ENCODE measurements around the gene KLK1. TPM values are rescaled to one million over a fixed set of nuclear protein-coding genes. Genes with fewer than 3 reads are reported as not detected.
"Not testable (repeated sequence)": the region's sequence is repeated elsewhere in the genome, so short reads cannot be mapped to it uniquely, and the experiment has no call there.

The KLK1 gene
- total RNA-seq, 1 donor from 2014 or later: 13.0 TPM

- no peak for TF ChIP-seq CTCF (IDR thresholded peaks at IDR 0.05)
- Mint-ChIP-seq H3K4me1 (peaks cover 3% of the 10 kb centered on the region), H3K36me3 (ENCODE audit: low read depth) (no peaks in the 10 kb centered on the region), H3K27me3 (peaks cover 50% of the 10 kb centered on the region), H3K4me3 (no peak overlapping the region), H3K27ac (no peak overlapping the region), H3K9me3 (no peaks in the 10 kb centered on the region)
- intact Hi-C loops (cut with micrococcal nuclease): no loop called here
- CTCF ChIA-PET: interaction anchor here (2.0 kb wide), 1 partner anchor 144 kb away, joined by 6 read pairs; no protein-coding TSS in a partner anchor
- POLR2A ChIA-PET: no interaction called here
- ATAC-seq (ENCODE audit: low read depth): no peak
- no peak for DNase-seq
These were observed 46.3 kb downstream of the KLK1 start for GRCh38 chr19:50777261-50777660.

GRCh38 chr19:50776131-50776530 lies 47.5 kb downstream of the KLK1 start:
- CTCF ChIA-PET: no interaction called here
- ATAC-seq (ENCODE audit: low read depth) (no peak), DNase-seq (no peak)
- TF ChIP-seq CTCF (IDR thresholded peaks at IDR 0.05): no peak
- Mint-ChIP-seq H3K4me3 (no peak overlapping the region), H3K9me3 (no peaks in the 10 kb centered on the region), H3K4me1 (peaks cover 3% of the 10 kb centered on the region), H3K27me3 (peaks cover 46% of the 10 kb centered on the region), H3K36me3 (ENCODE audit: low read depth) (no peaks in the 10 kb centered on the region), H3K27ac (no peak overlapping the region)
- intact Hi-C loops (cut with micrococcal nuclease): no loop called here
- POLR2A ChIA-PET: no interaction called here

- POLR2A ChIA-PET: interaction anchor here (0.7 kb wide), 1 partner anchor 9 kb away, joined by 7 read pairs; no protein-coding TSS in a partner anchor
- DNase-seq; ATAC-seq (ENCODE audit: low read depth); H3K36me3 Mint-ChIP-seq (ENCODE audit: low read depth); H3K27ac Mint-ChIP-seq; H3K9me3 Mint-ChIP-seq; H3K4me1 Mint-ChIP-seq; intact Hi-C loops (cut with micrococcal nuclease); CTCF ChIA-PET; H3K4me3 Mint-ChIP-seq: not testable (repeated sequence)
- H3K27me3 Mint-ChIP-seq: peaks cover 26% of the 10 kb centered on the region
These were observed 50.1 kb downstream of the KLK1 start for GRCh38 chr19:50773454-50773853.

DNA sequence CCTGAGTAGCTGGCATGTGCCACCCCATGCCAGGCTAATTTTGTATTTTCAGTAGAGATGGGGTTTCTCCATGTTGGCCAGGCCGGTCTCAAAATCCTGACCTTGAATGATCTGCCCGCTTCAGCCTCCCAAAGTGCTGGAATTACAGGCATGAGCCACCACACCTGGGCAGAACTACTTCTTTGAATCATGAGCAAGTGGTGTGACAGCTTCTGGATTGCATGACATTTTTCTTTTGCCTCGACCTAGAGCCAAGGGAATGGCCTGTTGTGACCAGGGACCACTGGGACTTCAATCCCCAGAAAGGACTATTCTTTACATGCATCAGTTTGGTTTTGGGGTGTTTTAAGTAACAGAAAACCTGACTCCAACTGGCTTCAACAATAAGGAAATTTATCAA lies 50.7 kb downstream of the KLK1 start:
- POLR2A ChIA-PET; H3K36me3 Mint-ChIP-seq (ENCODE audit: low read depth); intact Hi-C loops (cut with micrococcal nuclease); ATAC-seq (ENCODE audit: low read depth); H3K9me3 Mint-ChIP-seq; DNase-seq; CTCF ChIA-PET; H3K4me3 Mint-ChIP-seq; H3K27ac Mint-ChIP-seq; H3K4me1 Mint-ChIP-seq: not testable (repeated sequence)
- H3K27me3 Mint-ChIP-seq: peaks cover 22% of the 10 kb centered on the region

DNA sequence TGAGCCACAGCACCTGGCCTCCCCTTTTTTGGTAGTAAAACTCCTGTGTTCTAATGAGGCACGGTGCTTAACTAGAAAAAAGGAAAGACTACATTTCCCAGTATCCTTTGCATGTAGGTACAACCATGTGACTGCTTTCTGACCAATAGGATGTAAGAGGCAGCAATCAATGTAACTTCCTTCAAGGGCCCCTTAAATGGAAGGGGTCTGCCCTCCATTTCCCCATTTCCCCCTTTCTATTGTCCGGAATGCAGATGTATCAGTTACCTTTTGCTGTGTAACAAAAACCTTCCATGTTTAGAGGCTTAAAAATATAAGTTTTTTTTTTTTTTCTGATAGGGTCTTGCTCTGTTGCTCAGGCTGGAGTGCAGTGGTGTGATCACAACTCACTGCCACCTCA lies 51.1 kb downstream of the KLK1 start:
- Mint-ChIP-seq H3K9me3 (no peaks in the 10 kb centered on the region), H3K4me1 (no peaks in the 10 kb centered on the region), H3K4me3 (no peak overlapping the region), H3K27ac (no peak overlapping the region), H3K36me3 (ENCODE audit: low read depth) (no peaks in the 10 kb centered on the region), H3K27me3 (peaks cover 18% of the 10 kb centered on the region)
- ChIA-PET CTCF (no interaction called here), POLR2A (no interaction called here)
- TF ChIP-seq CTCF (IDR thresholded peaks at IDR 0.05): no peak
- ATAC-seq (ENCODE audit: low read depth): no peak
- intact Hi-C loops (cut with micrococcal nuclease): no loop called here
- no peak for DNase-seq

GRCh38 chr19:50770888-50771287 lies 52.7 kb downstream of the KLK1 start:
- Mint-ChIP-seq H3K4me1 (no peaks in the 10 kb centered on the region), H3K27me3 (peaks cover 24% of the 10 kb centered on the region), H3K36me3 (ENCODE audit: low read depth) (no peaks in the 10 kb centered on the region), H3K4me3 (no peak overlapping the region), H3K27ac (no peak overlapping the region), H3K9me3 (no peaks in the 10 kb centered on the region)
- ChIA-PET CTCF (interaction anchor here (0.6 kb wide), 1 partner anchor 152 kb away, joined by 3 read pairs; no protein-coding TSS in a partner anchor), POLR2A (no interaction called here)
- intact Hi-C loops (cut with micrococcal nuclease): no loop called here
- no peak for ATAC-seq (ENCODE audit: low read depth)
- DNase-seq: no peak
- no peak for TF ChIP-seq CTCF (IDR thresholded peaks at IDR 0.05)

GRCh38 chr19:50770164-50770563 lies 53.4 kb downstream of the KLK1 start, which contains the start of gene GPR32:
Gene GPR32, plus strand, starts transcription at chr19:50770464. Its CDS starts 137 bp downstream, at chr19:50770601.
- ATAC-seq (ENCODE audit: low read depth); H3K9me3 Mint-ChIP-seq; H3K27ac Mint-ChIP-seq; DNase-seq; POLR2A ChIA-PET; H3K4me3 Mint-ChIP-seq; intact Hi-C loops (cut with micrococcal nuclease); CTCF ChIA-PET; H3K36me3 Mint-ChIP-seq (ENCODE audit: low read depth); H3K4me1 Mint-ChIP-seq: not testable (repeated sequence)
- H3K27me3 Mint-ChIP-seq: peaks cover 23% of the 10 kb centered on the region
